ENCODE data around the gene SLCO2B1. TPM values are rescaled to one million over a fixed set of nuclear protein-coding genes. Genes with fewer than 3 reads are reported as not detected.

Gene SLCO2B1
- total and polyA plus RNA-seq, 8 donors: 3.3 to 68.2 (median 16.0) TPM

DNA sequence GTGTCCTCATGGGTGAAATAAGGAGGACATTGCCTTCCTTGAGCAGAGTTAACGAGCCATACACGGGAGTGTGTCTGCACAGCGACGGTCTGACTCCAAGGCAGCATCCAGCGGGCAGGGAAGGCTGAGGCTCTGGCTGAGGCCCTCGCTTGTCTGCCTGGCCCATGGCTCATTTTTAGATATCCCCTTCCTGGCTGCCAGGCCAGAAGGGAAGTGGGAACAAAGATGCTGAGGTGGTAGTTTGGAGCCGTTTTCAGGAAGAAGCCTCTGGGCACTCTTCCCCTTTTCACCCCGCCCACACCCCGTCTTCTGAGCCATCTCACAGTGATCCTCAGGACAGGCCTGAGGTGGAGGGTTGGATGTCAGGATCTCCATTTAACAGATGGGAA lies 3.0 kb upstream of the SLCO2B1 start:
- Histone ChIP-seq H3K27me3 (no peaks in the 10 kb centered on the region), H3K36me3 (no peaks in the 10 kb centered on the region), H3K4me3 (no peak overlapping the region), H3K27ac (peak overlapping the region in 1 of 5 donors; percentile 10), H3K9me3 (no peaks in the 10 kb centered on the region), H3K4me1 (peaks cover 0 to 51% (median 14%) of the 10 kb centered on the region in 4 donors)
- no peak for DNase-seq
- 72 to 87% (median 81%) methylated on average over 9 of the region's 9 CpGs for WGBS, 5 donors
- intact Hi-C loops (cut with DNase I; ENCODE audit: low total_unique reads): no loop called here
- TF ChIP-seq, protein P1, sequence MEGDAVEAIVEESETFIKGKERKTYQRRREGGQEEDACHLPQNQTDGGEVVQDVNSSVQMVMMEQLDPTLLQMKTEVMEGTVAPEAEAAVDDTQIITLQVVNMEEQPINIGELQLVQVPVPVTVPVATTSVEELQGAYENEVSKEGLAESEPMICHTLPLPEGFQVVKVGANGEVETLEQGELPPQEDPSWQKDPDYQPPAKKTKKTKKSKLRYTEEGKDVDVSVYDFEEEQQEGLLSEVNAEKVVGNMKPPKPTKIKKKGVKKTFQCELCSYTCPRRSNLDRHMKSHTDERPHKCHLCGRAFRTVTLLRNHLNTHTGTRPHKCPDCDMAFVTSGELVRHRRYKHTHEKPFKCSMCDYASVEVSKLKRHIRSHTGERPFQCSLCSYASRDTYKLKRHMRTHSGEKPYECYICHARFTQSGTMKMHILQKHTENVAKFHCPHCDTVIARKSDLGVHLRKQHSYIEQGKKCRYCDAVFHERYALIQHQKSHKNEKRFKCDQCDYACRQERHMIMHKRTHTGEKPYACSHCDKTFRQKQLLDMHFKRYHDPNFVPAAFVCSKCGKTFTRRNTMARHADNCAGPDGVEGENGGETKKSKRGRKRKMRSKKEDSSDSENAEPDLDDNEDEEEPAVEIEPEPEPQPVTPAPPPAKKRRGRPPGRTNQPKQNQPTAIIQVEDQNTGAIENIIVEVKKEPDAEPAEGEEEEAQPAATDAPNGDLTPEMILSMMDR (IDR thresholded peaks at IDR 0.05): no peak
- TF ChIP-seq POLR2A (IDR thresholded peaks at IDR 0.05): no peak
- TF ChIP-seq POLR2AphosphoS5 (IDR thresholded peaks at IDR 0.05): no peak
- no peak for TF ChIP-seq EP300 (IDR thresholded peaks at IDR 0.05)

DNA sequence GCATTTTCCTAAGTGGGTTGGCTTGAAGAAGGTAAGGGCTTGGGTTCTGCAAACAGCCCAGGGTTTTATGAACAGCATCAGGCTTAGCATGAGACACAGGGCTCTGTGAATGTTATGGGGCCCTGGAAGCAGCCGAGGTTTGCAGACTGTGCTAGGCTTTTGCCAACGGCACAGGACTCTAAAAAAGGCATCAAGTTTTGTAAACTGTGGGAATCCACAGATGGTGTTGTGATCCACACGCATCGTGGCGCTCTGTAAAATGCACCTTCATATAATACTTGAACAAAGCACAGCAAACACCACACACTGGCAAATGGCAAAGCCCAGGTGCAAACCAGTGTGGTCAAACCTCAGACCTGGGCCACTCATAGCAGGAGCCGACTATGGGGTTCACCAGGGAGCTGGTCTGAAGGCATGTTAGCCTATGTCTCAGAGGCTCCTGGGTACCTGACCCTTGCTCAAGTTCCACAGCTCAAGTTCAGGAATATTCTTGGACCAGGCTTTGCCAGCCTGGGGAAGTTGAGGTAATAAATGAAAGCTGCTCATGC lies 2.4 kb upstream of the SLCO2B1 start:
- Histone ChIP-seq H3K36me3 (no peaks in the 10 kb centered on the region), H3K4me3 (no peak overlapping the region), H3K27me3 (no peaks in the 10 kb centered on the region), H3K9me3 (no peaks in the 10 kb centered on the region), H3K4me1 (peaks cover 0 to 45% (median 10%) of the 10 kb centered on the region in 4 donors), H3K27ac (no peak overlapping the region)
- 73 to 85% (median 77%) methylated on average over 5 to 6 of the region's 6 CpGs for WGBS, 5 donors
- intact Hi-C loops (cut with DNase I; ENCODE audit: low total_unique reads): no loop called here
- no peak for DNase-seq
- no peak for TF ChIP-seq EP300 (IDR thresholded peaks at IDR 0.05)
- no peak for TF ChIP-seq POLR2AphosphoS5 (IDR thresholded peaks at IDR 0.05)
- TF ChIP-seq, protein P1 (IDR thresholded peaks at IDR 0.05): no peak
- no peak for TF ChIP-seq POLR2A (IDR thresholded peaks at IDR 0.05)

- 47 to 69% (median 62%) methylated on average over 4 of the region's 4 CpGs for WGBS, 5 donors
- peak overlapping the region in 1 of 5 donors; percentile 43 for H3K27ac ChIP-seq
- no peaks in the 10 kb centered on the region for H3K27me3 ChIP-seq
- H3K9me3 ChIP-seq: no peaks in the 10 kb centered on the region
- no peak for DNase-seq
- TF ChIP-seq POLR2A (IDR thresholded peaks at IDR 0.05): no peak
- TF ChIP-seq EP300 (IDR thresholded peaks at IDR 0.05): no peak
- H3K4me3 ChIP-seq: no peak overlapping the region
- intact Hi-C loops (cut with DNase I; ENCODE audit: low total_unique reads): no loop called here
- H3K4me1 ChIP-seq: peaks cover 0 to 37% (median 11%) of the 10 kb centered on the region in 4 donors
- no peaks in the 10 kb centered on the region for H3K36me3 ChIP-seq
Observed at GRCh38 chr11:75149766-75150465, 991 bp upstream of the SLCO2B1 start.

- WGBS, 5 donors: 38 to 50% (median 38%) methylated on average over 13 of the region's 13 CpGs
- no peaks in the 10 kb centered on the region for H3K27me3 ChIP-seq
- peak in 1 of 2 donors; percentile 72 for DNase-seq
- TF ChIP-seq POLR2A (IDR thresholded peaks at IDR 0.05) (no peak), EP300 (IDR thresholded peaks at IDR 0.05) (no peak), POLR2AphosphoS5 (IDR thresholded peaks at IDR 0.05) (no peak)
- TF ChIP-seq, protein P1 (IDR thresholded peaks at IDR 0.05): no peak
- peak overlapping the region; percentile 21 to 33 (median 30) for H3K4me3 ChIP-seq
- intact Hi-C loops (cut with DNase I; ENCODE audit: low total_unique reads): no loop called here
- no peaks in the 10 kb centered on the region for H3K36me3 ChIP-seq
- H3K9me3 ChIP-seq: no peaks in the 10 kb centered on the region
- H3K27ac ChIP-seq: peak overlapping the region in 3 of 5 donors; percentile 25 to 43 (median 27)
- peaks cover 11 to 53% (median 22%) of the 10 kb centered on the region in 4 donors for H3K4me1 ChIP-seq
Observed at GRCh38 chr11:75151346-75152047, 590 bp downstream of the SLCO2B1 start.
